ENCODE results near the gene HSBP1L1. TPM values are rescaled to one million over a fixed set of nuclear protein-coding genes. Genes with fewer than 3 reads are reported as not detected.
"Not testable (repeated sequence)": the region's sequence is repeated elsewhere in the genome, so short reads cannot be mapped to it uniquely, and the experiment has no call there.

HSBP1L1 gene
- total RNA-seq, 2 donors from 2014 or later, result 3.9 to 5.9 TPM

- intact Hi-C loops (cut with DNase I), result no loop called here
- DNase-seq (ENCODE audit: low spot score), result no peak
Observed at GRCh38 chr18:79972720-79973119, 8.3 kb downstream of the HSBP1L1 start.

DNA sequence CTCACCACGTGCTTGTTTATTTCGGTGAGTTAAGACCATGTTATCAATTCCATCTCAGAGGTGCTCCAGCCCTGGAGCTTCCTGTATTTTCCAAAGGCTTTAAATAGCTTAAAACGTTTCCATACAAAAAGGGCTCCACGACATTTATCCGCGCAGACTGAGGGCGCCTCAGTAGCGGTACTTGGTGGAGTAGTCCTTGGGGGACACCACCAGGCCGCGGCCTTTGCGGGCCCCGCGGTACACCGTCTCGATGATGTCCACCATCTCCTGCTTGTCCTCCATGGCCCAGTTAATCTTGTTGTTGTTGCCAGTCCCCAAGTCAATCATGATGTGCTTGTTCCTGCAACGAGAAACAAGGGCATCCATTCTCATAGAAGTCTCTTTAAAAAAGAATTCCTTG, 9.1 kb downstream of the HSBP1L1 start:
- intact Hi-C loops (cut with DNase I), result no loop called here
- peak; percentile 41 for DNase-seq (ENCODE audit: low spot score)

- intact Hi-C loops (cut with DNase I), result no loop called here
Observed at GRCh38 chr18:79974025-79974654, 9.7 kb downstream of the HSBP1L1 start.

GRCh38 chr18:79975043-79975442, 10.6 kb downstream of the HSBP1L1 start:
- intact Hi-C loops (cut with DNase I), result no loop called here
- peak; percentile 45 for DNase-seq (ENCODE audit: low spot score)

More at GRCh38 chr18:79974025-79974654, 9.7 kb downstream of the HSBP1L1 start:
- peak; percentile 3 for DNase-seq (ENCODE audit: low spot score)

DNA sequence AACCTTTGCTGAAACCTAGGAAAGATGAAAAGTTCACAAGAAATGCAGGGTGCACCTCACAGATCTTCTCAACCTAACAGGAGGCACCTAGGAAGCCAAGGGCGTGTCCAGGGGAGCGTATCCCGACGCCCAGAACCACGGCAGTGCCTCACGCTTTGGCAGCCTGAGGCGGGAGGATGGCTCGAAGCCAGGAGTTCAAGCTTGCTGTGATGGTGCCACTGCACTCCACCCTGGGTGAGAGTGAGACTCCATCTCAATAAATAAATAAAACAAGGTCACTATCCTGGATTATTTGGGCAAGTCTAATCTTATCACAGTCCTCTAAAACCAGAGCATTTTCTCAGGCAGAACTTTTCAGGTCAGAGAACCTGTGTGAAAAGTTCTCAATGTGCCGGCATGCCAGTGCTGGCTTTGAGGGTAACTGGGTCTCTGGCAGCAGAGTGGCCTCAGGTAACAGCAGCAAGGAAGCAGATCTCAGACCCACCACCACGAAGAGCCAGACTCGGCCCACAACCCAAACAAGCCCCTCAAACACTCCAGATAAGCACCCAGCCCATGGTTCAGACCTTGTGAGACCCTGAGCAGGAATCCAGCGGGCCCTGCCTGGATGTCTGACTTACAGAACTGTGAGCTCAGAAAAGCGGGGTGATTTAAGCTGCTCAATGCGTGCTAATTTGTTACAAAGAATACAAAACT, 11.7 kb downstream of the HSBP1L1 start:
- intact Hi-C loops (cut with DNase I), result no loop called here
- peak; percentile 67 for DNase-seq (ENCODE audit: low spot score)

DNA sequence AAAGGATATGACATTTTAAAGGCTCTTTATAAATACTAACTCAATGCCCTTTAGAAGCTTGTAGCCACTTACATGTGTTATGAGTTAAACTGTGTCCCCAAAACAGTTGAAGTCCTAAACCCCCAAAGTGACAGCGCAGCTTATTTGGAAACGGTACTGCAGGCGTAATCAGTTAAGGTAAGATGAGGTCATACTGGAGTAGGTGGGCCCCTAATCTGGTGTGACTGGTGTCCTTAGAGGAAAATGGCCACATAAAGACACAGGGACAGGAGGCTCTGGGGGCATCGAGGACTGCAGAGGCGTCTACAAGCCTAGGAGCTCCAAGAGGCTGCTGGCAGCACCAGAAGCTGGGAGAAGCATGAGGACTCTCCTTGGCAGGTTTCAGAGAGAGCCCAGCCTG, 15.4 kb downstream of the HSBP1L1 start:
- DNase-seq (ENCODE audit: low spot score), result no peak
- intact Hi-C loops (cut with DNase I), result no loop called here

DNA sequence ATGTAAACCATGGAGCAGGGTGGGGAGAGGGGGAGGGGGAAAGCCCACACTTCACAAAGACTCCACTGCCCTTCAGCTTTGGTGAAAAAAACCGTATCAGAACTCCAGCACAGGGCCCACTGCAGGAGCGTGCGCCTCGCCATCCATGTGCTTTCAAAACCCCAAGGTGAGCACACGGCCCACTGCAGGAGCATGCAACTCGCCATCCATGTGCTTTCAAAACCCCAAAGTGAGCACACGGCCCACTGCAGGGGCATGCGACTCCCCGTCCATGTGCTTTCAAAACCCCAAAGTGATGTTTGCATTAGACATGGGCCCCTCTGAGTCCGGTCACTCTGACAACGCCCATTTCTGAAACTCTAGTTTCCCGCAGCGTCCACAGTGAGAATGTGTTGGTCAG, 16.1 kb downstream of the HSBP1L1 start:
- intact Hi-C loops (cut with DNase I), result no loop called here

GRCh38 chr18:79982736-79983135, 18.3 kb downstream of the HSBP1L1 start:
- intact Hi-C loops (cut with DNase I), result no loop called here
- no peak for DNase-seq (ENCODE audit: low spot score)

More for the DNA sequence above, 16.1 kb downstream of the HSBP1L1 start:
- DNase-seq (ENCODE audit: low spot score), result no peak

- DNase-seq (ENCODE audit: low spot score), result no peak
- intact Hi-C loops (cut with DNase I), result no loop called here
Observed at GRCh38 chr18:79983253-79983652, 18.8 kb downstream of the HSBP1L1 start.

- intact Hi-C loops (cut with DNase I), result no loop called here
- no peak for DNase-seq (ENCODE audit: low spot score)
Observed at GRCh38 chr18:79983793-79984192, 19.4 kb downstream of the HSBP1L1 start.

- intact Hi-C loops (cut with DNase I), result no loop called here
- DNase-seq (ENCODE audit: low spot score), result no peak
Observed at GRCh38 chr18:79985172-79985571, 20.7 kb downstream of the HSBP1L1 start.

- no peak for DNase-seq (ENCODE audit: low spot score)
- intact Hi-C loops (cut with DNase I), result no loop called here
Observed at GRCh38 chr18:79986726-79987125, 22.3 kb downstream of the HSBP1L1 start.

GRCh38 chr18:79987566-79987965, 23.1 kb downstream of the HSBP1L1 start:
- intact Hi-C loops (cut with DNase I), result no loop called here
- DNase-seq (ENCODE audit: low spot score), result no peak

- DNase-seq (ENCODE audit: low spot score), result peak; percentile 88
- intact Hi-C loops (cut with DNase I), result no loop called here
Observed at GRCh38 chr18:79988071-79988450, 23.6 kb downstream of the HSBP1L1 start.

- intact Hi-C loops (cut with DNase I), result no loop called here
- peak; percentile 96 for DNase-seq (ENCODE audit: low spot score)
Observed at GRCh38 chr18:79988451-79989194, 24.2 kb downstream of the HSBP1L1 start, which contains the start of gene TXNL4A. TSS of gene TXNL4A (minus strand) at chr18:79988563. CDS start at chr18:79988392, 171 bp downstream.

- no peak for DNase-seq (ENCODE audit: low spot score)
- intact Hi-C loops (cut with DNase I), result no loop called here
Observed at GRCh38 chr18:79989195-79989497, 24.7 kb downstream of the HSBP1L1 start.

DNA sequence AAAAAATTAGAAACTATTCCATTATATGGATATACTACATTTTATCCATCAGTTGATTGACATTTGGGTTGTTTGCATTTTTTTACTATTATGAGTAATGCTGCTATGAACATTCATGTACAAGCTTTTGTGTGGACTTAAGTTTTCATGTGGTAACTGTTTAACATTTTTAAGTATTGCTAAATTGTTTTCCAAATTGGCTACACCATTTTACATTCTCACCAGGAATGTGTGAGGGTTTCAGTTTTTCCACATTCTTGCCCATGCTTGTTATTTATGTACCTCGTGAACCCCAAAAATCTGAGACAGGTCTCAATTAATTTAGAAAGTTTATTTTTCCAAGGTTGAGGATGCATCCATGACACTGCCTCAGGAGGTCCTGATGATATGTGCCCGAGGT, 27.1 kb downstream of the HSBP1L1 start:
- intact Hi-C loops (cut with DNase I), result no loop called here
- no peak for DNase-seq (ENCODE audit: low spot score)

DNA sequence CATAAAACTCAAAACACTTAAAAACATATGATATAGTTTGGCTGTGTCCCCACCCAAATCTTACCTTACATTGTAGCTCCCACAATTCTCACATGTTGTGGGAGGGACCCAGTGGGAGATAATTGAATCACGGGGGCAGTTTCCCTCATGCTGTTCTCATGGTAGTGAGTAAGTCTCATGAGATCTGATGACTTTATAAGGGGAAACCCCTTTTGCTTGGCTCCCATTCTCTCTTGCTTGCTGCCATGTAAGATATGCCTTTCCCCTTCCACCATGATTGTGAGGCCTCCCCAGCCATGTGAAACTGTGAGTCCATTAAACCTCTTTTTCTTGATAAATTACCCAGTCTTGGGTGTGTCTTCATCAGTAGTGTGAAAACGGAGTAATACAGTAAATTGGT, 35.3 kb downstream of the HSBP1L1 start:
- intact Hi-C loops (cut with DNase I); DNase-seq (ENCODE audit: low spot score): not testable (repeated sequence)

GRCh38 chr18:80000877-80001276, 36.4 kb downstream of the HSBP1L1 start:
- intact Hi-C loops (cut with DNase I), result no loop called here
- no peak for DNase-seq (ENCODE audit: low spot score)

- intact Hi-C loops (cut with DNase I), result no loop called here
- no peak for DNase-seq (ENCODE audit: low spot score)
Observed at GRCh38 chr18:80002468-80002867, 38.0 kb downstream of the HSBP1L1 start.
